AG04450 (cell line): Measurements from ENCODE around the gene ALPI. TPM values are rescaled to one million over a fixed set of nuclear protein-coding genes. Genes with fewer than 3 reads are reported as not detected.

Source experiments
- CTCF ChIA-PET: fragments of 300-600, 350-600 bp; formaldehyde crosslinking; extraction: SDS; loops from one replicate; lab custom pipeline; 2022; ENCODE audit warnings: antibody characterized with exemption, inconsistent platforms; lab: Charles Lee
- POLR2A ChIA-PET: fragments of 350-600 bp; formaldehyde crosslinking; extraction: SDS; loops from one replicate; lab custom pipeline; 2021; ENCODE audit warnings: antibody characterized with exemption, inconsistent platforms; lab: Yijun Ruan, JAX
- DNase-seq: peaks from one replicate; pipeline ENCODE4 v3.0.0-alpha.2; 2011; ENCODE audit warnings: low read depth, low spot score
- H3K27ac ChIP-seq: one replicate; pipeline ENCODE4 v1.5.1; 2012; ENCODE audit warnings: low read depth, low read length, control low read depth
- H3K27me3 ChIP-seq: one replicate; pipeline ENCODE4 v1.6.0; 2012; ENCODE audit warnings: low read length; ENCODE audit not compliant: control insufficient read depth, insufficient read depth
- H3K4me3 ChIP-seq: 2 replicates; pipeline ENCODE4 v1.5.1; 2011; ENCODE audit warnings: mild to moderate bottlenecking, low read depth, low read length, control low read depth
- H3K9me3 ChIP-seq: 2 replicates; pipeline ENCODE4 v1.5.1; 2012; ENCODE audit warnings: low read length; ENCODE audit not compliant: control insufficient read depth, insufficient read depth
- polyA plus RNA-seq: library from polyadenylated mRNA; depleted of rRNA; stranded (reverse); fragments of >200 nt; gene quantifications from 2 replicates; pipeline ENCODE4 v1.2.3, GENCODE V29; 2011
- TF ChIP-seq, protein P1 (sequence below): IDR thresholded peaks from 2 replicates; pipeline ENCODE4 v1.5.1; 2011; ENCODE audit warnings: low read depth, low read length, control low read depth, inconsistent platforms

The ALPI gene
- polyA plus RNA-seq, 1 experiment: not detected

DNA sequence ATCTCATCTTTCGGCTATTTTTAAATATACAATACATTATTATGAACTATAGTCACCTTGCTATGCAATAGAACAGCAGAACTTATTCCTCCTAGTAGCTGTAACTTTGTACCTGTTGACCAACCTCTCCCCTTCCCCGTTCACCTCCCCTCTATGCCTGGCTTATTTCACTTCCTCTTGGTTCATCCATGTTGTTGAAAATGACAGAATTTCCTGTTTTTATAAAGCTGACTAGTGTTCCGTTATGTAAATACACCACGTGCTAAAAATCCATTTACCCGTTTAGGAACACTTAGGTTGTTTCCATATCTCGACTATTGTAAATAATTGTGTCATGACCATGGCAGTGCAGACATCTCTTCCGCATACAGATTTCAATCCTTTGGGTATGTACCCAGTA lies 10.3 kb downstream of the ALPI start:
- no peak overlapping the region for H3K4me3 ChIP-seq
- no peaks in the 10 kb centered on the region for H3K9me3 ChIP-seq
- ChIA-PET POLR2A (no interaction called here), CTCF (no interaction called here)
- TF ChIP-seq, protein P1, sequence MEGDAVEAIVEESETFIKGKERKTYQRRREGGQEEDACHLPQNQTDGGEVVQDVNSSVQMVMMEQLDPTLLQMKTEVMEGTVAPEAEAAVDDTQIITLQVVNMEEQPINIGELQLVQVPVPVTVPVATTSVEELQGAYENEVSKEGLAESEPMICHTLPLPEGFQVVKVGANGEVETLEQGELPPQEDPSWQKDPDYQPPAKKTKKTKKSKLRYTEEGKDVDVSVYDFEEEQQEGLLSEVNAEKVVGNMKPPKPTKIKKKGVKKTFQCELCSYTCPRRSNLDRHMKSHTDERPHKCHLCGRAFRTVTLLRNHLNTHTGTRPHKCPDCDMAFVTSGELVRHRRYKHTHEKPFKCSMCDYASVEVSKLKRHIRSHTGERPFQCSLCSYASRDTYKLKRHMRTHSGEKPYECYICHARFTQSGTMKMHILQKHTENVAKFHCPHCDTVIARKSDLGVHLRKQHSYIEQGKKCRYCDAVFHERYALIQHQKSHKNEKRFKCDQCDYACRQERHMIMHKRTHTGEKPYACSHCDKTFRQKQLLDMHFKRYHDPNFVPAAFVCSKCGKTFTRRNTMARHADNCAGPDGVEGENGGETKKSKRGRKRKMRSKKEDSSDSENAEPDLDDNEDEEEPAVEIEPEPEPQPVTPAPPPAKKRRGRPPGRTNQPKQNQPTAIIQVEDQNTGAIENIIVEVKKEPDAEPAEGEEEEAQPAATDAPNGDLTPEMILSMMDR: no peak
- no peak overlapping the region for H3K27ac ChIP-seq
- DNase-seq: no peak
- peaks cover 27% of the 10 kb centered on the region for H3K27me3 ChIP-seq

DNA sequence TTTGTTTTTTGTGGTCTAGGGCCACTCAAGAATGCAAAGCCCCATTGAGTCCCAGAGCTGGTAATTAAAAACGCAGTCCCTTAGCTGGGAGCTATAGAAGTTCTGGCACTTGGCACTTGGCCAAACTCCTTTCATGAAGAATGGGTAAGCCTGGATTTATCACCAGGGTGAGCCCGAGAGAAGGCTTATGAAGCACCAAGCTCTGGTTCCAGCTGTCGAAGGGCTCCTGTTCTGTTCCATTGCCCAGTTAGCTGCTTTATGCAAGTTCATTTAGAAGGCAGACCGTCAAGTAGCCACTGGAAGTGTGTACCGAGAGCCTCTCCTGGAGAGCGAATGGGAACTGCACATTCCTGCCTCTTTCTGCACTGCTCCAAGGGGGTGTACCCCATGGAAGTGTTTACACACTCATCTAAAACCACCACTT lies 17.5 kb downstream of the ALPI start:
- TF ChIP-seq, protein P1: no peak
- Histone ChIP-seq H3K27ac (no peak overlapping the region), H3K27me3 (peaks cover 39% of the 10 kb centered on the region), H3K4me3 (no peak overlapping the region), H3K9me3 (no peaks in the 10 kb centered on the region; the same call in 1 of the 2 replicates)
- ChIA-PET CTCF (no interaction called here), POLR2A (no interaction called here)
- DNase-seq: no peak

DNA sequence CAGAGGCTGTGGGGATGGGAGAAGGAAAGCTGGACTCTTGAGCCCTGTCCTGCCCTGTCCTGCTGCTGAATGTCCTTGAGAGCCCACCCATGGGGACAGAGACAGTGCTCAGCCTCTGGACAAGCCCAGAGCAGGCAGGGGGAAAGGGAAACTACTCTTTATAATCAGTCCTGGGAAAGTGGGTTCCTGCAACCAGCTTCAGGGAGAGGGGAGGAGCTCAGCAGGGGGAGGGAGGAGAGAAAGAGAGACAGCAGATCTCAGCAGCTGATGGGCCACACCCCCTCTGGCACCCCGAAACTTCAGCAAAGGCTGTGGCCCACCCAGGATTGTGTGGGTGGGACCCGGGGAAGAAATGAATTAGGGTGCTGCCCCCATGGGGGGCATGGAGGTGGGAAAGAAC lies 20.1 kb downstream of the ALPI start:
- Histone ChIP-seq H3K27ac (no peak overlapping the region), H3K27me3 (peaks cover 41% of the 10 kb centered on the region), H3K4me3 (no peak overlapping the region), H3K9me3 (no peaks in the 10 kb centered on the region; the same call in 1 of the 2 replicates)
- no peak for DNase-seq
- POLR2A ChIA-PET: no interaction called here
- CTCF ChIA-PET: no interaction called here
- TF ChIP-seq, protein P1: no peak

DNA sequence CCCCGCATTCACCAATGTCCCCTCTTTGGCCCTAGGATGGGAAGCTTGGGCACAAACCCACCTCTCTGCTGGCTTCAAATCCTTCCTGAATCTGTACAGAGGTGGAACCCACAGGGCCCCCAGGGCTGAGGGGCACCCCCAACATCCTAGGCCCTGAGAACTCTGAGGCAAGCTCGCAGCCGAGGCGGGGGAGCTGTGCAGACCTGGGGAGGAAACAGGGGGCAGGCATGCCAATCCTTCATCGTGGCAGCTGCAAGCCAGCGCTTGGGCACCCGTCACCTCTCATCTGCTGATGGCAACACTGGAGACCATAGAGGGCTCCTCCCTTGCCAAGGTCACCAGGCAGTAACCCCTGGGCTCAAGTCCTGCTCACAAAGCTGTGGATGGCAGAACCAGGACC lies 20.8 kb downstream of the ALPI start:
- ChIA-PET POLR2A (no interaction called here), CTCF (no interaction called here)
- Histone ChIP-seq H3K4me3 (no peak overlapping the region), H3K27me3 (peaks cover 39% of the 10 kb centered on the region), H3K27ac (no peak overlapping the region), H3K9me3 (no peaks in the 10 kb centered on the region; the same call in 1 of the 2 replicates)
- TF ChIP-seq, protein P1: no peak
- no peak for DNase-seq

DNA sequence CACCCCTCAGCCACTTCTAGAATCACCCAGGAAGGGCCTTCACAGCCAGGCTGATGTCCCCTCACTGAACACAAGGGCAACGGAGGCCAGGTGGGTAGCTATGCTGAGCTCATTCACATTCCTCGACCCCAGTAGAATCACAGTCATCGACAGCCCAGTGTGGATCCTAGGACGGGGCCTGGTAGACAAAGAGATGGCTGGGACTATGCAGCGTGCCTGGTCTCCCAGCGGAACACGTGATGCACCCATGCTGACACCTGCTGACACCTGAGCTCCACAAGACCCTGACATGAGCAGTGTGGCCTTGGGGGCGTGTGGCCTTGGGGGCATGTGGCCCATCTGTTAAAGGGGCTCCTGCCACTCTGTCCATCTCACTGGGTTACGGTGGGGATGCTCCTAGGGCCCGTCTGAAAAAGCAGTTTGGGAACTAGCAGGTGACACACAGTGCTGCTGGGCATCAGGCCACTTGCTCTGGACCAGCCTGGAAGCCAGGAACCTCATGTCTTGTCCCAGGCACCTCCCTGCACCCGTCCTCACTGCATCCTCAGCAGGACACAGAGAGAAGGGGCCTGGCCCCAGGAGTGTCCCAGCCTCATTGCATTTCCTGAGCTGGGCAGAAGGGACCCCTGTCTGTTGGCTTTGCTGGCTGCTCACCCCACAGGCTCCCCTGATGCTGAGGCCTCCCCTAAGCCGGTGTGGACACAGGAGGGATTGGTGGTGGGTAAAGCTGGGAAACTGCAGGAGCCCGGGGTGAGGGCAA lies 22.0 kb downstream of the ALPI start:
- TF ChIP-seq, protein P1: no peak

More for the DNA sequence above, 22.0 kb downstream of the ALPI start:
- no peak overlapping the region for H3K27ac ChIP-seq
- POLR2A ChIA-PET: interaction anchor here (0.6 kb wide), 1 partner anchor 15 kb away, joined by 3 read pairs; no protein-coding TSS in a partner anchor
- no peaks in the 10 kb centered on the region; the same call in 1 of the 2 replicates for H3K9me3 ChIP-seq
- H3K27me3 ChIP-seq: peaks cover 43% of the 10 kb centered on the region
- DNase-seq: no peak
- CTCF ChIA-PET: no interaction called here
- H3K4me3 ChIP-seq: no peak overlapping the region
